ENCODE measurements around the gene SCYGR8. TPM values are rescaled to one million over a fixed set of nuclear protein-coding genes. Genes with fewer than 3 reads are reported as not detected.
A peak's percentile ranks its signal among the peaks of the same experiment; 100 is the strongest.
"Not testable (repeated sequence)": the region's sequence is repeated elsewhere in the genome, so short reads cannot be mapped to it uniquely, and the experiment has no call there.

SCYGR8 gene
- polyA plus RNA-seq, 3 donors, result not detected

DNA sequence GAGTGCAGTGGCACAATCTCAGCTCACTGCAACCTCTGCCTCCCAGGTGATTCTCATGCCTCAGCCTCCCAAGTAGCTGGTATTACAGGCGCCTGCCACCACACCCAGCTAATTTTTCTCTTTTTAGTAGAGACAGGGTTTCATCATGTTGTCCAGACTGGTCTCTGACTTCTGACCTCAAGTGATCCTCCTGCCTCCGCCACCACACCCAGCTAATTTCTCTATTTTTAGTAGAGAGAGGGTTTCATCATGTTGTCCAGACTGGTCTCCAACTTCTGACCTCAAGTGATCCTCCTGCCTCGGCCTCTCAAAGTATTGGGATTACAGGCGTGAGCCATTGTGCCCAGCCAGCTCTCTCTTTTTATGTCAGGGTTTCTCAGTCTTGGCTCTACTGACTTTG, 10.6 kb downstream of the SCYGR8 start:
- not testable (repeated sequence) for DNase-seq (ENCODE audit: extremely low read depth in 1 of 11, low read depth in 9 of 11, low spot score in 4 of 11)

DNA sequence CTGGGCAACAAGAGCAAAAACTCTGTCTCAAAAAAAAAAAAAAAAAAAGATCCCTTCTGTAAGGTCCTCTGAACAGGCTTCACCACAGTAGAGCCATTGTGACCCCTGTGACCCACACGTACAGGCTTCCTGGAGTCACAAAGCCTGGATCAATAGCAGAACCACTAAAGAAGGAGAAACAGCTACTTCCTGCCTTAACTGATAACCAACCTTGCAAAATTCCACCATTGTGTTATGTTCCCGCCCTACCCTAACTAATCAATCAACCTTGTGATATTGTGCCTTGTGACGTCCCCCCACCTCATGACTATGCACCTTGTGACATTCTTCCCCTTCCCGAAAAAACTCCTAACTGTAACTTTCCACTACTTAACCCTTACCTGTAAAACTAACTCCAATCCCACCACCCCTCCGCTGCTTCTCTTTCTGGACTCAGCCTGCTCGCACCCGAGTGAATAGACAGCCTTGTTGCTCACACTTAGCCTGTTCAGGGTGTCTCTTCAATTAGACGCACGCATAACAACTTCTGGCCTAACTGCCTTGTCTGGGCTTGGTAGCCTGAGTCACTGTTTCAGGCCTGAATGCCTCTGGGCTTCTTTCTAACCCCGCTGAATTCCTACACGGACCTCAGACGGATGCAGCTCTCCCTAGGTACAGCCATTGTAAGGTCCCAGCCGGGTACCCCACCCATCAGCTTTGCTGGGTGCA, 13.9 kb downstream of the SCYGR8 start:
- DNase-seq (ENCODE audit: extremely low read depth in 1 of 11, low read depth in 9 of 11, low spot score in 4 of 11), result no peak

DNA sequence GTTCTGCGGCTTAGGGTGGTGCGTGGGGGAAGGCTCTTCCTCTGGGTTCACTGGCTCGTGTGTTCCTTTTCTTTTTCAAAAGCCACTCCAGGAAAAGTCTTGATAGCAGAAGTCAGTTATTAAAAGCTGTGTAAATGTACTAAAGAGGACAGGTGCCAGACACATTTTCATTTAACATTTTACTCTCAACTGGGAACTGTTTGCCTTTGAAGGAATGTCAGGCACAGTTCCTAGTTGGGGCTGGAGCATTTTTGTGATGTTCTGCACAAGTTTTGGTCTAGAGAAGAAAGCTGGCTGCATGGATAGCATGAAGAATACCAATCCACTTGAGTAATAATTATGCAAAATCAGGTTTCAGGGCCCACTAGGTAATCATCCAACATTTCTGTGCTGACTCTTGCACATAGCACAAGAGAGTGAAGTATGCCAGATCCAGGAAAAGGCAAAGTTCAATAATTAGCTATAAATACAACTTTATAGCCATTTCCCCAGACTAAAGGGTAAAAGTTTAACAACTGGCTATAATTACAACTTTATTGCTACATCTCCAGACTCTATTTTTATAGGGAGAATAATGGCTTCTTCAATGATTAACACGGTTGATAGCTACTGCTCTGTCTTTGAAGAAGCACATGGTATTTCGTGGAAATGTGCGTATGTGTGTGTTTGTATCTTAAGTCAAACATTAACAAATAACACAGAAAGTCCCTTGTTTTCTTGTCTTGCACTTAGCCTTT, 16.2 kb downstream of the SCYGR8 start:
- peak in 10 of 11 donors; percentile 31 to 85 (median 64) for DNase-seq (ENCODE audit: extremely low read depth in 1 of 11, low read depth in 9 of 11, low spot score in 4 of 11)

DNA sequence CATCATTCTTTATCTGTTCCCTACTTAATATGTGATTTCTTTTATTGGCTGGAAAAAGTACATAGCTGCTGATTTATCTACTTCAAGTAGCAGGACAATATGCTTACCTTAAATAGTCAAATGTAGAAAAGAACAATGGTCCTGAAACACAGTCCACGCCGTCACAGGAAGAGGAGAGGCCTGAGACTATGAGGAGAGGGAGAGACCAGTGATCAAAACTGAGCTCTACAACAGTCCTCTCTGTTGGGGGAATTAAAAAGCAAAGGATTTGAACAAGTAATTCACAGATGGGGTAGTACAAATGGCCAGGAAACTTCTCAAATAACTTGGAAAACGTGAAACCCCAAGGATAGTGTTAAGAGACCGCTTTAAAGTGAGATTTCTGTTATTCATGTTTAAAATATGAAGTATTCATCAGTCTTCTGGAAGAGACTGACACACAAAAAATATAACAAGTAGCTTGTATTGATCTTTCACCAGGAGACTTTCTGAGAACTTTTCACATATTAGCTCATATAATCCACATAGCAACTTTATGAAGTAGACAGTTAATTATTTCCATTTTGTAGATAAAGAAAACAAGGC, 20.2 kb downstream of the SCYGR8 start:
- DNase-seq (ENCODE audit: extremely low read depth in 1 of 11, low read depth in 9 of 11, low spot score in 4 of 11), result no peak

DNA sequence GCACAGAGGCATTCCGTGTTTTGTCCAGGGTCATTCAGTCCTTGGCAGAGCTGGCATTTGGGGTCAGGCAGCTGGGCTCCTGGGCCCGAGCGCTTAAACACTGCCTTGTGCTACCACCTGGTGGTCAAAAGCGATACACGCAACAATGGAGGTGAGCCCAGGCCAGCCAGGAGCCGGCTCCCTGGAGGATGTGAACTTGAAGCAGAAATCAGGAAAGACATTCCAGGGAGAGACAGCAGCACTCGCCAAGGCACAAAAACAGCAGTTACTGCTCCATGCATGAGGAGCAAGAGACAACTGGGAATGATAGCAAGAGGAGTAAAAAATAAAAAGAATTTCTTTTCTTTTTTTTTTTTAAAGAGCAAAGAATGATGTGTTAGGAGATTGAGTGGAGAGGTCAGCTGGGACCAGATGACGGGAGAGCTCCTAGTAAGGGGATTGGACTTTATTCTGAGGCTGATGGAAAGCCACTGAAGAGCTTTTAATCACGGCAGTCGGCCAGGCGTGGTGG, 20.7 kb downstream of the SCYGR8 start:
- DNase-seq (ENCODE audit: extremely low read depth in 1 of 11, low read depth in 9 of 11, low spot score in 4 of 11), result peak in 10 of 11 donors; percentile 47 to 79 (median 61)

DNA sequence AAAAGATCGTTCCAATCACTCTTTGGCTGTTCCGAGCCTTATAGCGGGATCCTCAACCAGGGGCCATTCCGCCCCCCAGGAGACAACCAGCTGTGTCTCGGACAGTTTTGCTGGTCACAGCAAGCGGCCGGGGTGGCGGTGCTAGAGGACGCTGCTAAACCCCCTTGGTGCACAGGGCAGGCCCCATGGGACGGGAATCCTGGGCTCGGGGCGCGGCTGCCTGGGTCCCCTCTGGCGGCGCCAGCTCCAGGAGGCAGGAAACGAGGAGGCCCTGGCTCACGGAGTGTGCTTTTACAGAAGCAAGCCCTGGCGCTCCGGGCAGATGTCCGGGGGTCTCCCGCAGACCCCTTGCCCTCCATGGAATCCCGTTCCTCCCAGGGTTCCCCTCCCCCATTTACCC, 22.1 kb downstream of the SCYGR8 start:
- DNase-seq (ENCODE audit: extremely low read depth in 1 of 11, low read depth in 9 of 11, low spot score in 4 of 11), result no peak

DNA sequence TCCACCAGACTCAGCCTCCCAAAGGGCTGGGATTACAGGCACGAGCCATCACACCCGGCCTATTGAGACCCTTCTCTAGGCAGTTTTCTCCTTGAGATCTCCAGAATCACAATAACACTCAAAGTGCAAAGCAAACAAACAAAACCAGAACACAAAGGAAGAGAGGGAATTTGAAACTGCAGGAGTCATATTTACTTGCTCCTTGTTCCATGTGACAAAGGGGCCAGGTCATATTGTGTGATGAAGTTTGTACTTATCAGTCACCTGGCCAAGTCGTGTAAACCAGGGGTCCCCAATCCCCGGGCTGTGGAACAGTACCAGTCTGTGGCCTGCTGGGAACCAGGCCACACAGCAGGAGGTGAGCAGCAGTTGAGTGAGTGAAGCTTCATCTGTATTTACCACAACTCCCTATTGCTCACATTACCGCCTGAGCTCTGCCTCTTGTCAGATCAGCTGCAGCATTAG, 26.5 kb downstream of the SCYGR8 start:
- no peak for DNase-seq (ENCODE audit: extremely low read depth in 1 of 11, low read depth in 9 of 11, low spot score in 4 of 11)

DNA sequence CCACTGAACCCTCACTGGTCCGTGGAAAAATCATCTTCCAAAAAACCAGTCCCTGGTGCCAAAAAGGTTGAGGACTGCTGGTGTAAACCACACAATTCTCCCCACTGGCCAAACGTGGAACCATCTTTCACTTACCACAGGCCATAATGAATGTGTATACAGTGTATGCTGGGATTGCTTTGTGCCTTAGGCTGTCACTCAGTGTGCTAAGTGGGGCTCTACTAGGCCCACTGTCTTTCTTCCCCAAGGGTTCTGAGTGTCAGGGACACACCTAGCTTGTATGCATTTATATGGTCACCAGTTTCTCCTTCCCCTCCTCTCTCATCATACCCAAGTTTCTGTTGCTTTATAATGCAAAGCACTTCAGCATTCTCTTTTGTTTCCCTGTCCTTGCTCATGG, 27.2 kb downstream of the SCYGR8 start:
- no peak for DNase-seq (ENCODE audit: extremely low read depth in 1 of 11, low read depth in 9 of 11, low spot score in 4 of 11)

DNA sequence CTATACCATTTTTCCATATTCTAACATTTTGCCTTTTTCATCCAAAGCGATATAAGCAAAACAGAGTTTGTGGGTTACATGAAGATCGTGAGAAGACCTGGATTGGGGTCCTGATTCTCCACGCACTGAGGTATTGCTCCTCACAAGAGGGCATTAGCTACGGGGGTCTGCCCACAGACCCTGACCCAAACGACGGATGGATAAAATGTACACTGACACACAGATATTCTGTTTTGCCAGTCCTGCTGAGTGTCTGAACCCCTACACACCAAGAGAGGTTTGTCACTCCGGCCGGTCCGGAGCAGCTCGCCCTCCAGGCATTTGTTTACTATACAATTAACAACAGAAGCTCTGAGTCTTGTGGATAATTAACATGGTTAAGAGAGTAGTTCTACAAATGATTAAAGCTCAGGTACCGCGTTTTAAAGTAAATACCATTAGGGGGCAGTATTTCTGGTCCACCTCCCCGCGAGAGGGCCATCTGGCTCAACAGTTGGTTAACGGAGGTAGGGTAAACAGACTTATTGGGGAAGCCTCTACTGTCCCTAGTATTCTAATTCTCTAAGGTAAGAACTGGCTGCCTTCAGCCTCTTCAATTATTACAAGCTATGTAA, 28.4 kb downstream of the SCYGR8 start:
- DNase-seq (ENCODE audit: extremely low read depth in 1 of 11, low read depth in 9 of 11, low spot score in 4 of 11), result no peak

DNA sequence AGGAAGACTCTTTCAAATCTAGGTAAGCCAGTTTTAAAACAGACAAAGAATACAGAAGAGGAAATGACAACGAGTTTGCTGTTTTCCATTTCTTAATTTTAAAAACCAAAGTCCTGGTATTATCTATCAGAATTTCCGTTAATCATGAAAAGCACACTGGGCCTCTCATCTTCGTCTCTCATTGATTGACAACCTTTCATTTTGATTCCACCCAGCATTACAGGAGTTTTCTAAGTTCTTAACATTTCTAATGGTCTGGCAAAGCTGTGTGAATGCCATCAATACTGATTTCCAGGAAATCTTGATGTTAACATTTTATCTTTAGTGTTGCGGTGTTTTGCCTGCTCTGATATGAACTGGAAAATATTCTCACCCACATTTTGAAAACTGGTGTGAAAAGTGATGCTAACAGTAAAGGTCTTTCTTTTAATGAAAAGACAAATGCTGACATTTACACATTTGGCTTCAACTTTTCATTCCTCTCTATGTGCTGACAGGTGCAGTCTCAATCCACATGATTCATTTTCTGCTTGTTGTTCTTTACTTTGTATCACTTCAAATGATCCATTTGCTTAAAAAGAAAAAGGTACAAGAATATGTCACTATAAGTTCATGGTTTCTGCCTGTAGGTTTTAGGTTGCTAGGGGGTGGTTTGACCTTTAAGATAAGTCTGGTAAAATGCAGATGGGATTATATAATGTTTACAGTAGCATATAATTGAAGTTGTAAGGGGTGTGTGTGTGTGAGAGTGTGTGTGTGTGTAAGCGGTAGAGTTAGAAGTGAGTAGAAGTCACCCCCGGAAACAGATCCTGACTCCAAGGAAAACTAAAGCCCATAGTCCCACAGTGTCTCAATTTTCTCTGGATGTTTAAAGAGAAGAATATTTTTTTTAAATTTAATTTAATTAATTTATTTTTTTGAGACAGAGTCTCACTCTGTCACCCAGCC, 29.5 kb downstream of the SCYGR8 start:
- DNase-seq (ENCODE audit: extremely low read depth in 1 of 11, low read depth in 9 of 11, low spot score in 4 of 11), result no peak

DNA sequence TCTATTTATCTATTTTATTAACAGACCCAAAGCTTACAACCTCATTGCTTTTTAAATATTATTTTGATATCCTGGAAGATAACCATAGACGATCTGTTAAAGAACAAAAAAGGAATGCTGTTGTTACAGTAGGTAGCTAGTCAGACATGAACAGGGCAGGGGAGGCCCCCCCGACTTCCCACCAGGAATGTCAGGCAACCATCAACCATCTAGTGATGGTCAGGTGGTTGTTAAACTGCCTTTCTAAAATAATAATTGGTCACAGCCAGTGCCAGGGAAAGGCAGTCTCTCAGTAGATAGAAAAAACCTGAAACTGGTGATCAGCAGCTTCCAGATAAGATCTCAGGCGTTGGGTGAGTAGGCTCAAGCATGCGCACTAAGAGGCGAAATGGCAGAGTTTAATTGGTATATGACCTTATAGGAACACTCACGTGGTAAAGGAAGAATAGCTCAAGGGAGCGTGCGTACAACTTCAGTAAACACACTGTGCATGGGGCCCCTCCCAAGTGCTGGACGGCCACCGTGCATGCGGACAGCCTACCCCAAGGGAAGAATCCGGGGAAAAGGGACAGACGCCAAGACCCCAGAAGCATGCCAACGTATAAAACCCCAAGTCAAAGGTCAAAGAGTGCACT, 35.4 kb downstream of the SCYGR8 start:
- peak in 2 of 11 donors; percentile 20 to 30 for DNase-seq (ENCODE audit: extremely low read depth in 1 of 11, low read depth in 9 of 11, low spot score in 4 of 11)

DNA sequence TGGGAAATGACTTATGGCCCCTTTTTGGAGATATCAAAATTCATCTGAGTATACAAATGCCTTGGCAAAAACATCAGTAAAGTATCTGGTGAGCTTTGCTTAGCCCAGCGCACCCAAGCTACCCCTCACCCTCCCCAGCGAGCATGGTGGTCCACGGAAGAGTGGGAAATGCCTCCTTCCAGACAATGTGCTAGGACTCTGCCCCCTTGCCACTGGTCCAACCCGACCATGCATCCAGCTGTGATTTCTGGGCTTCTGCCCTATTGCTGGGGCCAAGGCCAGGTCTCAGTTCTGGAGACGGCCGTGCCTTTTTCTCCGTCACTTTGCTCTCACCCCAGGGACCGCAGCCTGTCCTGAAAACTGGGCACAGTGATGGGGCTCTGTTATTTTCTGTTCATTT, 36.1 kb downstream of the SCYGR8 start:
- DNase-seq (ENCODE audit: extremely low read depth in 1 of 11, low read depth in 9 of 11, low spot score in 4 of 11), result no peak

DNA sequence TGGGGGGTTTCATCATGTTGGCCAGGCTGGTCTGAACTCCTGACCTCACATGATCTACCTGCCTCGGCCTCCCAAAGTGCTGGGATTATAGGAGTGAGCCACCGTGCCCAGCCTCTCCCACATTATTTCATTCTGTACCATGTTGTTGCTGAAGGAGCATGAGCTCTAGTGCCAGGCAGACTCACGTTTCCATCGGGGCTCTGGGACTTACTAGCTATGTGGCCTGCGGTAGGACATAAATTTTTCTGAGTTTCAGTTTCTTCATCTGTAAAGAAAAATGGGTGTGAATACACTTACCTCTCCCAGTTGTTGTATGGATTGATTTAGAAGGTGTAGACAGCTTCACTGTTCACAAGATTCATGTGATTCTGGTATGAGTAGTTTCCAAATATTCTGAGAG, 37.1 kb downstream of the SCYGR8 start:
- DNase-seq (ENCODE audit: extremely low read depth in 1 of 11, low read depth in 9 of 11, low spot score in 4 of 11), result no peak

DNA sequence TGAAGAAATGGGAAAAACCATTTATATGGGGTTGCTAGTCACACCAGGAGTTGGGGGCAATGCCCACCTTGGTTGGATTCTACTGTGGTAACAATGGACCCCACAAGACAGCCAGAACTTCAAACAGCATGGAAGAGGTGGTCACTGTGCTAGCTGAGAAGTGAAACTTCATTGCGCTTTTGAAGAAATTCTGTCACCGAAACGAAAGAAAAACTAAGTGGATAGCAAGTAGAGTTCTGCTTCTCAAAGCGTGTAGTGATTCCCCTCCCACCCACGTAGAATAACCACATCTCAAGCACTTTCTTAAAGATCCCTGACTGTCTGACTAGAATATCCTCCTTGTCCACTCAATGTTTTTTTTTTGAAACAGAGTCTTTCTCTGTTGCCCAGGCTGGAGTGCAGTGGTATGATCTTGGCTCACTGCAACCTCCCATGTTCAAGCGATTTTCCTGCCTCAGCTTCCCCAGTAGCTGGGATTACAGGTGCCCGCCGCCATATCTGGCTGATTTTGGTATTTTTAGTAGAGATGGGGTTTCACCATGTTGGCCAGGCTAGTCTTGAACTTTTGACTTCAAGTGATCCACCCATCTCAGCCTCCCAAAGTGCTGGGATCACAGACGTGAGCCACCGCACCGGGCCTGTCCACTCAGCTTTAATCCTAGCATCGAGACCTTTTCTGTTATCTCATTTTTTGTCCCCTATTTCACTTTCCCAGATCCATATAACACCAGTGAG, 37.9 kb downstream of the SCYGR8 start:
- DNase-seq (ENCODE audit: extremely low read depth in 1 of 11, low read depth in 9 of 11, low spot score in 4 of 11), result no peak

DNA sequence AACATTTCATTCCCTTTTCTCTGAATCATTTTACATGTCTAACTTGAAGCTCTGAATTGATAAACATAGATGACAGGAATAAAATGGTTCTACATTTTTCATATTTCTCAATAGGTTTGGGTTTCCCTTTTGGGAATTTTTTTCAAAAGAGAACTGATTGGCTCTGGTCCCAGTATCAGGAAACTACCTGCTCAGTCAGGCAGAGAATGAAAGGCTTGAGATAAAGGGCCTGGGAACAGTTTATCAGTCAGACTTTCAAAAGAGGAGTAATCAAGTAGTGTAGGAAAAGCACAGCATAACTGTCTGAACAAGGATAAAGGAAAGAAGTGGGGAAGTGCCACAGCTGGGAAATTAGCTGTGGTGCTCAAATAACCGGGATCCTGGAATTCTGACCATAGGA, 39.6 kb downstream of the SCYGR8 start:
- no peak for DNase-seq (ENCODE audit: extremely low read depth in 1 of 11, low read depth in 9 of 11, low spot score in 4 of 11)

DNA sequence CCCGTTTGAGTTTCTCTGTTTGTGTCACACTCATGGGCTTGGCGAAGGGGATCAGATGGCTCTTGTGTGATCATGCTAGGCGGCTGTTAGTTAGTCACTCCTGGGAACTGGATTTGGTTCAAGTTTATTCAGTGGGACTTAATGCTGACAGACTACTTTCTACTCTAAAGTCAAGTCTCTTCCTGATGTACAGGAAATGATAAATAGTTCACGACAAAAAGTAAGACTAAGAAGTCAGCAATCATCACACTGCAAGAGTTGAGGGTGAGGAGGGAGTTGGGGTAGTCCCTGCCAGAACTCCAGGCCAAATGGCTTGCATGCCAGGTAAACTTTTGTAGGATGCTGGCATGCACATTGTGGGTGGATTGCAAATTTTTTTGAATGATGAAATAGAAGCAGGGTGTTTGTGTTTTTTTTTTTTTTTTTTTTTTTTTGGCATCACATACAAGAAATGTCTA, 42.9 kb downstream of the SCYGR8 start:
- no peak for DNase-seq (ENCODE audit: extremely low read depth in 1 of 11, low read depth in 9 of 11, low spot score in 4 of 11)

DNA sequence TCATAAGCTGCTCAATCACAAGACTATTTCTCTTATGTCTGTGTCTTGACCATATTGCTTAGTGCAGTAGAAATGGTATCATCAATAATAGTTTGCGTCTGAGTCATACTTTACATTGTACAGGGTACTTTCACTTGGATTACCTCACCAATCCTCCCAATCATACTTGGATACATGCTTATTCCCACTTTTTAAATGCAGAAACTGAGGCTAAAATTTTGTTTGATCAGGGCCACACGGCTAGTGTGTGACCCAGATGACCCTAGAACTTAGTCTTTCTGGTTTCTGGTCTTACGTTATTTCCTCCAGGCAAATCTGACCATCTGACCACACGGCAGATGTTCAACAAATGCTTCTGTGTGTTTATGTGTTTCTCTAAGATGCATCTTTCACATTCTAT, 44.1 kb downstream of the SCYGR8 start:
- DNase-seq (ENCODE audit: extremely low read depth in 1 of 11, low read depth in 9 of 11, low spot score in 4 of 11), result no peak
